SH-SY5Y (cell line): ENCODE data around the gene OVCH2.

Experiments used
- GATA2 ChIP-seq: IDR thresholded peaks from 2 replicates; pipeline ENCODE4 v1.6.1; 2011; ENCODE audit warnings: mild to moderate bottlenecking, low read depth, low read length
- GATA3 ChIP-seq: IDR thresholded peaks from 2 replicates; pipeline ENCODE4 v1.6.1; 2011; ENCODE audit warnings: low read depth, mild to moderate bottlenecking, low read length, moderate library complexity

OVCH2 gene

GRCh38 chr11:7665473-7666291 is 40.6 kb downstream of the OVCH2 start:
- TF ChIP-seq GATA3: no peak
- no peak for TF ChIP-seq GATA2

- TF ChIP-seq GATA3 (no peak), GATA2 (no peak)
Observed at GRCh38 chr11:7664867-7665266, 41.4 kb downstream of the OVCH2 start.

- no peak for TF ChIP-seq GATA2
Observed at GRCh38 chr11:7657306-7658025, 48.8 kb downstream of the OVCH2 start.

- TF ChIP-seq GATA2 (no peak), GATA3 (no peak)
Observed at GRCh38 chr11:7656704-7657103, 49.6 kb downstream of the OVCH2 start.

- TF ChIP-seq GATA2 (no peak), GATA3 (no peak)
Observed at GRCh38 chr11:7655253-7656217, 50.7 kb downstream of the OVCH2 start.

GRCh38 chr11:7654195-7654705 is 52.0 kb downstream of the OVCH2 start:
- peak; percentile 76 for TF ChIP-seq GATA2
- no peak for TF ChIP-seq GATA3

- no peak for TF ChIP-seq GATA3
- no peak for TF ChIP-seq GATA2
Observed at GRCh38 chr11:7651700-7652099, 54.6 kb downstream of the OVCH2 start.

- TF ChIP-seq GATA3: no peak
- peak; percentile 34; the same call in 1 of the 2 replicates for TF ChIP-seq GATA2
Observed at GRCh38 chr11:7651140-7651551, 55.1 kb downstream of the OVCH2 start.

- TF ChIP-seq GATA2 (no peak), GATA3 (no peak)
Observed at GRCh38 chr11:7648264-7648663, 58.0 kb downstream of the OVCH2 start.

GRCh38 chr11:7646866-7647265 is 59.4 kb downstream of the OVCH2 start:
- no peak for TF ChIP-seq GATA2
- no peak for TF ChIP-seq GATA3

GRCh38 chr11:7645206-7645605 is 61.1 kb downstream of the OVCH2 start:
- TF ChIP-seq GATA2 (no peak), GATA3 (no peak)

GRCh38 chr11:7643314-7643713 is 63.0 kb downstream of the OVCH2 start:
- TF ChIP-seq GATA3: no peak
- TF ChIP-seq GATA2: no peak

- TF ChIP-seq GATA3: no peak
- TF ChIP-seq GATA2: no peak
Observed at GRCh38 chr11:7642747-7643146, 63.5 kb downstream of the OVCH2 start.

GRCh38 chr11:7640816-7641215 is 65.5 kb downstream of the OVCH2 start:
- TF ChIP-seq GATA2 (no peak), GATA3 (no peak)
